ENCODE results near the gene MUC6. TPM values are rescaled to one million over a fixed set of nuclear protein-coding genes. Genes with fewer than 3 reads are reported as not detected.

MUC6 gene
- total RNA-seq, 1 experiment from 2014 or later, result not detected

GRCh38 chr11:1040428-1041148, 4.1 kb upstream of the MUC6 start:
- Histone ChIP-seq H2AK5ac (ENCODE audit: insufficient read length, low read length) (no peak overlapping the region), H3K23ac (ENCODE audit: insufficient read length, low read depth, low read length) (no peak overlapping the region), H3K56ac (ENCODE audit: insufficient read length, low read depth, low read length) (no peak overlapping the region), H3K27me3 (ENCODE audit: insufficient read depth, low read length) (no peaks in the 10 kb centered on the region), H2BK12ac (ENCODE audit: insufficient read length, low read depth, low read length) (no peak overlapping the region), H3K14ac (ENCODE audit: insufficient read depth, low read length) (peak overlapping the region; percentile 21; the same call in 1 of the 2 replicates), H3K23me2 (ENCODE audit: insufficient read length, low read depth, low read length, poor library complexity, severe bottlenecking) (no peaks in the 10 kb centered on the region), H4K20me1 (ENCODE audit: control insufficient read depth, insufficient read depth, insufficient read length) (no peaks in the 10 kb centered on the region), H3K4ac (ENCODE audit: low read depth, low read length) (no peak overlapping the region), H2BK5ac (ENCODE audit: insufficient read length, low read length) (no peak overlapping the region), H3K4me1 (ENCODE audit: insufficient read depth, low read length) (no peaks in the 10 kb centered on the region), H3K79me1 (ENCODE audit: insufficient read depth, low read depth, low read length, poor library complexity, severe bottlenecking) (no peaks in the 10 kb centered on the region), H3K18ac (ENCODE audit: insufficient read length, low read depth, low read length) (no peak overlapping the region), H3K79me2 (ENCODE audit: insufficient read depth, low read length) (no peaks in the 10 kb centered on the region), H2BK120ac (ENCODE audit: low read depth, low read length, poor library complexity, severe bottlenecking) (no peak overlapping the region), H2AFZ (ENCODE audit: low read length) (no peak overlapping the region), H3K9me3 (ENCODE audit: control insufficient read depth, low read depth, low read length) (no peaks in the 10 kb centered on the region), H4K8ac (replicated peaks; ENCODE audit: insufficient read length, low read depth, low read length) (no peak overlapping the region), H3K4me2 (ENCODE audit: insufficient read depth, insufficient read length, low read length) (no peak overlapping the region), H3K27ac (ENCODE audit: insufficient read length, low read depth, low read length) (no peak overlapping the region), H4K91ac (ENCODE audit: insufficient read length, low read depth, low read length) (no peak overlapping the region), H3T11ph (ENCODE audit: low read length) (no peak overlapping the region), H3K9ac (ENCODE audit: extremely low read depth, insufficient read length, low read length) (no peak overlapping the region), H2BK20ac (ENCODE audit: low read depth, low read length, poor library complexity, severe bottlenecking) (no peak overlapping the region), H4K5ac (ENCODE audit: insufficient read length, low read depth, low read length) (no peak overlapping the region), H2BK15ac (ENCODE audit: low read depth, low read length) (no peak overlapping the region; the same call in 1 of the 2 replicates)
- no peak overlapping the region for H3K4me3 Mint-ChIP-seq
- H3K27ac Mint-ChIP-seq, result peak overlapping the region in 2 of 3 experiments; percentile 49 to 62; a peak in 1 of 7 replicates
- peaks cover 8% of the 10 kb centered on the region for H3K27me3 Mint-ChIP-seq (ENCODE audit: low read depth)
- WGBS (ENCODE audit: extremely low coverage, insufficient read length, low lambda C conversion rate), result no CpG with 5 or more reads among the region's 16 CpGs
- TF ChIP-seq, protein P1, sequence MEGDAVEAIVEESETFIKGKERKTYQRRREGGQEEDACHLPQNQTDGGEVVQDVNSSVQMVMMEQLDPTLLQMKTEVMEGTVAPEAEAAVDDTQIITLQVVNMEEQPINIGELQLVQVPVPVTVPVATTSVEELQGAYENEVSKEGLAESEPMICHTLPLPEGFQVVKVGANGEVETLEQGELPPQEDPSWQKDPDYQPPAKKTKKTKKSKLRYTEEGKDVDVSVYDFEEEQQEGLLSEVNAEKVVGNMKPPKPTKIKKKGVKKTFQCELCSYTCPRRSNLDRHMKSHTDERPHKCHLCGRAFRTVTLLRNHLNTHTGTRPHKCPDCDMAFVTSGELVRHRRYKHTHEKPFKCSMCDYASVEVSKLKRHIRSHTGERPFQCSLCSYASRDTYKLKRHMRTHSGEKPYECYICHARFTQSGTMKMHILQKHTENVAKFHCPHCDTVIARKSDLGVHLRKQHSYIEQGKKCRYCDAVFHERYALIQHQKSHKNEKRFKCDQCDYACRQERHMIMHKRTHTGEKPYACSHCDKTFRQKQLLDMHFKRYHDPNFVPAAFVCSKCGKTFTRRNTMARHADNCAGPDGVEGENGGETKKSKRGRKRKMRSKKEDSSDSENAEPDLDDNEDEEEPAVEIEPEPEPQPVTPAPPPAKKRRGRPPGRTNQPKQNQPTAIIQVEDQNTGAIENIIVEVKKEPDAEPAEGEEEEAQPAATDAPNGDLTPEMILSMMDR (conservative IDR thresholded peaks at IDR 0.05), result no peak
- DNase-seq, result no peak
- no peaks in the 10 kb centered on the region; a peak in 1 of 7 replicates for H3K36me3 Mint-ChIP-seq (ENCODE audit: insufficient read depth in 1 of 3, low read depth in 3 of 3)
- no peaks in the 10 kb centered on the region; a peak in 1 of 5 replicates for H3K9me3 Mint-ChIP-seq
- no peaks in the 10 kb centered on the region for H3K4me1 Mint-ChIP-seq

All from H9 (cell line).